Astrocyte (in vitro differentiated cells and primary cell): ENCODE data around the gene MCCD1. TPM values are rescaled to one million over a fixed set of nuclear protein-coding genes. Genes with fewer than 3 reads are reported as not detected.
"Not testable (repeated sequence)": the region's sequence is repeated elsewhere in the genome, so short reads cannot be mapped to it uniquely, and the experiment has no call there.

ENCODE experiments used
- DNase-seq: peaks from one replicate; pipeline ENCODE4 v3.0.0-alpha.2; 2010; ENCODE audit warnings: low read depth
- FAIRE-seq: peaks from 2 replicates; lab custom pipeline; 2011; peaks lifted over from hg19 to GRCh38; lab: Jason Lieb, UNC
- H2AFZ ChIP-seq: 2 replicates; pipeline ENCODE4 v1.6.0; 2012; ENCODE audit warnings: low read depth, low read length, inconsistent platforms
- H3K27ac ChIP-seq: 2 replicates; pipeline ENCODE4 v1.5.1; 2011; ENCODE audit warnings: low read depth, low read length, inconsistent platforms
- H3K27me3 ChIP-seq: 2 replicates; pipeline ENCODE4 v1.6.0; 2011; ENCODE audit warnings: low read length, inconsistent platforms; ENCODE audit not compliant: insufficient read depth
- H3K36me3 ChIP-seq: 2 replicates; pipeline ENCODE4 v1.5.1; 2011; ENCODE audit warnings: low read length, inconsistent platforms; ENCODE audit not compliant: insufficient read depth
- H3K4me1 ChIP-seq: 2 replicates; pipeline ENCODE4 v1.5.1; 2011; ENCODE audit warnings: low read length, inconsistent platforms; ENCODE audit not compliant: insufficient read depth
- H3K4me2 ChIP-seq: 2 replicates; pipeline ENCODE4 v1.6.0; 2012; ENCODE audit warnings: low read length, inconsistent platforms
- H3K4me3 ChIP-seq: 2 replicates; pipeline ENCODE4 v1.5.1; 2011; ENCODE audit warnings: low read depth, mild to moderate bottlenecking, low read length, inconsistent platforms; ENCODE audit not compliant: insufficient read depth
- H3K79me2 ChIP-seq: 2 replicates; pipeline ENCODE4 v1.6.0; 2012; ENCODE audit warnings: mild to moderate bottlenecking, low read length, inconsistent platforms; ENCODE audit not compliant: insufficient read depth
- H3K9ac ChIP-seq: 2 replicates; pipeline ENCODE4 v1.6.0; 2012; ENCODE audit warnings: mild to moderate bottlenecking, low read length, inconsistent platforms
- H3K9me3 ChIP-seq: 2 replicates; pipeline ENCODE4 v1.5.1; 2012; ENCODE audit warnings: low read depth, mild to moderate bottlenecking, low read length, inconsistent platforms; ENCODE audit not compliant: insufficient read depth
- H4K20me1 ChIP-seq: 2 replicates; pipeline ENCODE4 v1.6.0; 2012; ENCODE audit warnings: low read length, inconsistent platforms; ENCODE audit not compliant: insufficient read depth
- H3K27ac Mint-ChIP-seq: one replicate; pipeline ENCODE4 v1.8.0; 2021; ENCODE audit warnings: mild to moderate bottlenecking, mixed read lengths; ENCODE audit not compliant: unreplicated experiment
- H3K27me3 Mint-ChIP-seq: one replicate; pipeline ENCODE4 v1.8.0; 2021; ENCODE audit warnings: low read depth, mixed read lengths; ENCODE audit not compliant: unreplicated experiment
- H3K36me3 Mint-ChIP-seq: one replicate; pipeline ENCODE4 v1.8.0; 2021; ENCODE audit warnings: low read depth, mixed read lengths; ENCODE audit not compliant: unreplicated experiment
- H3K4me1 Mint-ChIP-seq: one replicate; pipeline ENCODE4 v1.8.0; 2021; ENCODE audit warnings: low read depth, mixed read lengths; ENCODE audit not compliant: unreplicated experiment
- H3K4me3 Mint-ChIP-seq: one replicate; pipeline ENCODE4 v1.8.0; 2021; ENCODE audit warnings: mild to moderate bottlenecking, moderate library complexity, mixed read lengths; ENCODE audit not compliant: unreplicated experiment
- H3K9me3 Mint-ChIP-seq: one replicate; pipeline ENCODE4 v1.8.0; 2021; ENCODE audit warnings: mild to moderate bottlenecking, mixed read lengths; ENCODE audit not compliant: unreplicated experiment
- CTCF ChIP-seq: IDR thresholded peaks from 2 replicates; pipeline ENCODE4 v1.5.1; 2011; ENCODE audit warnings: low read depth, mild to moderate bottlenecking, inconsistent platforms, low read length, moderate library complexity; ENCODE audit not compliant: insufficient read depth
- EZH2 ChIP-seq: IDR thresholded peaks from 2 replicates; pipeline ENCODE4 v1.6.1; 2012; ENCODE audit warnings: mild to moderate bottlenecking, low read length, inconsistent platforms; ENCODE audit not compliant: insufficient read depth
- total RNA-seq: library from RNA; stranded (reverse); gene quantifications from 2 replicates; pipeline ENCODE4 v1.2.1, GENCODE V29; 2021

MCCD1 gene
- total RNA-seq, 1 donor from 2014 or later: not detected

- H3K27me3 Mint-ChIP-seq: peaks cover 23% of the 10 kb centered on the region
- Histone ChIP-seq H4K20me1 (peaks cover 38% of the 10 kb centered on the region), H3K4me3 (no peak overlapping the region), H3K27me3 (no peaks in the 10 kb centered on the region), H3K79me2 (peaks cover 41% of the 10 kb centered on the region), H3K36me3 (no peaks in the 10 kb centered on the region), H3K9ac (no peak overlapping the region), H3K9me3 (no peaks in the 10 kb centered on the region), H3K4me2 (no peak overlapping the region), H3K4me1 (peaks cover 6% of the 10 kb centered on the region), H3K27ac (no peak overlapping the region), H2AFZ (no peak overlapping the region)
- TF ChIP-seq EZH2: no peak
- no peak for TF ChIP-seq CTCF
- DNase-seq (no peak), FAIRE-seq (no peak)
- no peak overlapping the region for H3K4me3 Mint-ChIP-seq
- H3K4me1 Mint-ChIP-seq: no peaks in the 10 kb centered on the region
- H3K9me3 Mint-ChIP-seq: no peaks in the 10 kb centered on the region
- peaks cover 8% of the 10 kb centered on the region for H3K36me3 Mint-ChIP-seq
- H3K27ac Mint-ChIP-seq: no peak overlapping the region
Measured at GRCh38 chr6:31502586-31502985, 26.2 kb upstream of the MCCD1 start.

DNA sequence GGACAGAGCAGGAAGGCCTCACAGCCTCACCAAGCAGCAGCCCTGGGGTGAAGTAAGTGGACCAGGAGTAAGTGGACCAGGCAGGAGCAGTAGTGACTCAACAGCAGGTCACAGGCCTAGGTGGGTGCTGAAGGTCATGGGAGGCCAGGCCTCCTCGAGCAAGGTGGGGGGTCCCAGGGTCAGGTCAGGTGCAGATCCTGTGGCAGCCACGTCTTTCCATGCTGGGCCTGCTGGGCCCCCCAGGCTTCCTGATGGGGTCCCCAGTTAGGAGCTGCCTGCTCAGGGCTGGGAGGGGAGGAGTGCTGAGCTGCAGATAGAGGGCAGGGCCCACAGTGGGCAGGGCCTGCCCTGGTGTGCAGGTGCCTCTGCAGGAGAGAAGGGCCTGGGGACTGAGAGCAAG lies 19.7 kb upstream of the MCCD1 start:
- H2AFZ ChIP-seq, H3K9me3 ChIP-seq, H3K9ac ChIP-seq, FAIRE-seq, DNase-seq, H3K4me2 ChIP-seq, H3K27ac Mint-ChIP-seq, H3K4me3 ChIP-seq, H3K79me2 ChIP-seq, H4K20me1 ChIP-seq, H3K27ac ChIP-seq, H3K9me3 Mint-ChIP-seq, H3K4me1 ChIP-seq, H3K36me3 ChIP-seq, H3K36me3 Mint-ChIP-seq, H3K27me3 ChIP-seq: not testable (repeated sequence)
- H3K4me3 Mint-ChIP-seq: peak overlapping the region; percentile 54
- peaks cover 11% of the 10 kb centered on the region for H3K4me1 Mint-ChIP-seq
- H3K27me3 Mint-ChIP-seq: peaks cover 13% of the 10 kb centered on the region

DNA sequence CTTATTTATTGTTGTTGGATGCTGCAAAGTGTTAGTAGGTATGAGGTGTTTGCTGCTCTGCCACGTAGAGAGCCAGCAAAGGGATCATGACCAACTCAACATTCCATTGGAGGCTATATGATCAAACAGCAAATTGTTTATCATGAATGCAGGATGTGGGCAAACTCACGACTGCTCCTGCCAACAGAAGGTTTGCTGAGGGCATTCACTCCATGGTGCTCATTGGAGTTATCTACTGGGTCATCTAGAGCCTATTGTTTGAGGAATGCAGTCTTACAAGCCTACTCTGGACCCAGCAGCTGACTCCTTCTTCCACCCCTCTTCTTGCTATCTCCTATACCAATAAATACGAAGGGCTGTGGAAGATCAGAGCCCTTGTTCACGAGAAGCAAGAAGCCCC lies 18.8 kb upstream of the MCCD1 start:
- peaks cover 13% of the 10 kb centered on the region for H3K27me3 Mint-ChIP-seq
- no peak for FAIRE-seq
- Histone ChIP-seq H3K9ac (no peak overlapping the region), H3K27me3 (no peaks in the 10 kb centered on the region), H3K9me3 (no peaks in the 10 kb centered on the region), H3K27ac (no peak overlapping the region), H3K36me3 (peaks cover 10% of the 10 kb centered on the region), H3K4me3 (no peak overlapping the region), H3K4me1 (peaks cover 8% of the 10 kb centered on the region), H3K79me2 (peaks cover 3% of the 10 kb centered on the region), H2AFZ (no peak overlapping the region), H3K4me2 (no peak overlapping the region), H4K20me1 (peaks cover 5% of the 10 kb centered on the region)
- peaks cover 6% of the 10 kb centered on the region for H3K36me3 Mint-ChIP-seq
- peaks cover 12% of the 10 kb centered on the region for H3K4me1 Mint-ChIP-seq
- TF ChIP-seq EZH2 (no peak), CTCF (no peak)
- no peak overlapping the region for H3K4me3 Mint-ChIP-seq
- H3K27ac Mint-ChIP-seq: no peak overlapping the region
- no peak for DNase-seq
- H3K9me3 Mint-ChIP-seq: peaks cover 3% of the 10 kb centered on the region
